HG02759 (cell line): ENCODE results near the gene ARHGAP31.

Experiments
- ATAC-seq: cut with Tn5 transposase; IDR thresholded peaks from one replicate; pipeline ENCODE4 v1.9.1; 2021; ENCODE audit warnings: mild to moderate bottlenecking, moderate library complexity; ENCODE audit not compliant: unreplicated experiment

ARHGAP31 gene

GRCh38 chr3:119420196-119420595 lies 126.0 kb downstream of the ARHGAP31 start:
- no peak for ATAC-seq

GRCh38 chr3:119427669-119428068 lies 133.5 kb downstream of the ARHGAP31 start:
- ATAC-seq: no peak

GRCh38 chr3:119428538-119428937 lies 134.4 kb downstream of the ARHGAP31 start:
- no peak for ATAC-seq

- no peak for ATAC-seq
Measured at GRCh38 chr3:119433613-119434325, 139.6 kb downstream of the ARHGAP31 start.

GRCh38 chr3:119434703-119435102 lies 140.5 kb downstream of the ARHGAP31 start:
- no peak for ATAC-seq

GRCh38 chr3:119436977-119437376 lies 142.8 kb downstream of the ARHGAP31 start:
- ATAC-seq: no peak

GRCh38 chr3:119437691-119438258 lies 143.6 kb downstream of the ARHGAP31 start:
- no peak for ATAC-seq

- no peak for ATAC-seq
Measured at GRCh38 chr3:119443179-119443578, 149.0 kb downstream of the ARHGAP31 start.

GRCh38 chr3:119444590-119444989 lies 150.4 kb downstream of the ARHGAP31 start:
- ATAC-seq: no peak

- ATAC-seq: no peak
Measured at GRCh38 chr3:119453822-119454221, 159.6 kb downstream of the ARHGAP31 start.

- no peak for ATAC-seq
Measured at GRCh38 chr3:119456469-119456868, 162.3 kb downstream of the ARHGAP31 start.

- ATAC-seq: no peak
Measured at GRCh38 chr3:119457246-119457645, 163.1 kb downstream of the ARHGAP31 start.

- ATAC-seq: peak; percentile 91
Measured at GRCh38 chr3:119463171-119464169, 169.3 kb downstream of the ARHGAP31 start, which contains the start of gene TMEM39A. TSS of gene TMEM39A (minus strand) at chr3:119463615. CDS start at chr3:119462074, 1,541 bp downstream.

- no peak for ATAC-seq
Measured at GRCh38 chr3:119468041-119468440, 173.9 kb downstream of the ARHGAP31 start.

GRCh38 chr3:119469418-119470189 lies 175.4 kb downstream of the ARHGAP31 start:
- no peak for ATAC-seq
